Esophagus muscularis mucosa (tissue), 3 donors: ENCODE measurements around the gene VGF.

ENCODE experiments used
- EP300 ChIP-seq: sonication (generic); formaldehyde crosslinking; IDR thresholded peaks from one replicate; pipeline ENCODE4 v1.6.1; 2017; ENCODE audit warnings: antibody characterized with exemption
- TF ChIP-seq, protein P1 (sequence below), 3 experiments: fragments of 200-600 bp in 2 of 3; fragments of 450-650 bp in 1 of 3; sonication (generic) in 2 of 3; IDR thresholded peaks; one replicate each; pipeline ENCODE4 v1.5.1; 2017 to 2019; ENCODE audit warnings: antibody characterized with exemption in 3 of 3, mild to moderate bottlenecking in 2 of 3, moderate library complexity in 1 of 3

DNA sequence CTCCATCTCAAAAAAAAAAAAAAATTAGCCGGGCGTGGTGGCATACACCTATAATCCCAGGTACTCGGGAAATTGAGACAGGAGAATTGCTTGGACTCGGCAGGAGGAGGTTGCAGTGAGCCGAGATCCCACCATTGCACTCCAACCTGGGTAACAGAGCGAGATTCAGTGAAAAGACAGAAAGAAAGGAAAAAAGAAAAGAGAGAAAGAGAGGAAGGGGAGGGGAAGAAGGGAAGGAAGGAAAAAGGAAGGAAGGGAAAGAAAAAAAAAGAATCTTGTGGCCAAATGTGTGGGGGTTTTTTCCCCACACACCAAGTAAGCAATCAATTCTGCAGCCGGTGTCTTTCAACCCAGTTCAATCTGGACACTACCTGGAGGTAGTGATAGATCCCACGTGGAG, 23.7 kb upstream of the VGF start:
- TF ChIP-seq, protein P1, sequence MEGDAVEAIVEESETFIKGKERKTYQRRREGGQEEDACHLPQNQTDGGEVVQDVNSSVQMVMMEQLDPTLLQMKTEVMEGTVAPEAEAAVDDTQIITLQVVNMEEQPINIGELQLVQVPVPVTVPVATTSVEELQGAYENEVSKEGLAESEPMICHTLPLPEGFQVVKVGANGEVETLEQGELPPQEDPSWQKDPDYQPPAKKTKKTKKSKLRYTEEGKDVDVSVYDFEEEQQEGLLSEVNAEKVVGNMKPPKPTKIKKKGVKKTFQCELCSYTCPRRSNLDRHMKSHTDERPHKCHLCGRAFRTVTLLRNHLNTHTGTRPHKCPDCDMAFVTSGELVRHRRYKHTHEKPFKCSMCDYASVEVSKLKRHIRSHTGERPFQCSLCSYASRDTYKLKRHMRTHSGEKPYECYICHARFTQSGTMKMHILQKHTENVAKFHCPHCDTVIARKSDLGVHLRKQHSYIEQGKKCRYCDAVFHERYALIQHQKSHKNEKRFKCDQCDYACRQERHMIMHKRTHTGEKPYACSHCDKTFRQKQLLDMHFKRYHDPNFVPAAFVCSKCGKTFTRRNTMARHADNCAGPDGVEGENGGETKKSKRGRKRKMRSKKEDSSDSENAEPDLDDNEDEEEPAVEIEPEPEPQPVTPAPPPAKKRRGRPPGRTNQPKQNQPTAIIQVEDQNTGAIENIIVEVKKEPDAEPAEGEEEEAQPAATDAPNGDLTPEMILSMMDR (IDR thresholded peaks at IDR 0.05), result no peak
- no peak for TF ChIP-seq EP300
